RWPE2 (cell line): ENCODE measurements around the gene MAU2.

ENCODE experiments used
- ATAC-seq: fragments of 200-7000 bp; cut with Tn5 transposase; 3 replicates; pipeline ENCODE4 v1.9.1; 2021; ENCODE audit warnings: low read depth
- DNase-seq: peaks from one replicate; pipeline ENCODE4 v3.0.0-alpha.2; 2020; ENCODE audit warnings: low spot score
- H3K27ac ChIP-seq: fragments of 450-650 bp; 2 replicates; pipeline ENCODE4 v1.5.1; 2017; ENCODE audit warnings: mild to moderate bottlenecking; ENCODE audit not compliant: poor library complexity, severe bottlenecking
- H3K27me3 ChIP-seq: fragments of 250-450 bp; sonication (Bioruptor Pico); 2 replicates; pipeline ENCODE4 v1.5.1; 2021; ENCODE audit warnings: mild to moderate bottlenecking, moderate library complexity; ENCODE audit not compliant: insufficient read depth, poor library complexity, severe bottlenecking
- H3K36me3 ChIP-seq: fragments of 250-450 bp; sonication (Bioruptor Pico); 2 replicates; pipeline ENCODE4 v1.5.1; 2020; ENCODE audit warnings: low read depth, mild to moderate bottlenecking, moderate library complexity
- H3K4me1 ChIP-seq: fragments of 250-450 bp; sonication (Bioruptor Pico); 2 replicates; pipeline ENCODE4 v1.5.1; 2021; ENCODE audit warnings: mild to moderate bottlenecking, moderate library complexity; ENCODE audit not compliant: insufficient read depth, poor library complexity, severe bottlenecking
- H3K4me3 ChIP-seq: fragments of 250-450 bp; sonication (Bioruptor Pico); 2 replicates; pipeline ENCODE4 v1.5.1; 2021; ENCODE audit warnings: mild to moderate bottlenecking, moderate library complexity; ENCODE audit not compliant: severe bottlenecking
- H3K9me3 ChIP-seq: fragments of 250-450 bp; sonication (Bioruptor Pico); 2 replicates; pipeline ENCODE4 v1.5.1; 2021; ENCODE audit warnings: mild to moderate bottlenecking, moderate library complexity; ENCODE audit not compliant: severe bottlenecking
- TF ChIP-seq, protein P1 (sequence below): fragments of 450-650 bp; IDR thresholded peaks from one replicate; pipeline ENCODE4 v1.5.1; 2017; ENCODE audit warnings: mild to moderate bottlenecking, moderate library complexity; ENCODE audit not compliant: poor library complexity, severe bottlenecking

MAU2 gene

DNA sequence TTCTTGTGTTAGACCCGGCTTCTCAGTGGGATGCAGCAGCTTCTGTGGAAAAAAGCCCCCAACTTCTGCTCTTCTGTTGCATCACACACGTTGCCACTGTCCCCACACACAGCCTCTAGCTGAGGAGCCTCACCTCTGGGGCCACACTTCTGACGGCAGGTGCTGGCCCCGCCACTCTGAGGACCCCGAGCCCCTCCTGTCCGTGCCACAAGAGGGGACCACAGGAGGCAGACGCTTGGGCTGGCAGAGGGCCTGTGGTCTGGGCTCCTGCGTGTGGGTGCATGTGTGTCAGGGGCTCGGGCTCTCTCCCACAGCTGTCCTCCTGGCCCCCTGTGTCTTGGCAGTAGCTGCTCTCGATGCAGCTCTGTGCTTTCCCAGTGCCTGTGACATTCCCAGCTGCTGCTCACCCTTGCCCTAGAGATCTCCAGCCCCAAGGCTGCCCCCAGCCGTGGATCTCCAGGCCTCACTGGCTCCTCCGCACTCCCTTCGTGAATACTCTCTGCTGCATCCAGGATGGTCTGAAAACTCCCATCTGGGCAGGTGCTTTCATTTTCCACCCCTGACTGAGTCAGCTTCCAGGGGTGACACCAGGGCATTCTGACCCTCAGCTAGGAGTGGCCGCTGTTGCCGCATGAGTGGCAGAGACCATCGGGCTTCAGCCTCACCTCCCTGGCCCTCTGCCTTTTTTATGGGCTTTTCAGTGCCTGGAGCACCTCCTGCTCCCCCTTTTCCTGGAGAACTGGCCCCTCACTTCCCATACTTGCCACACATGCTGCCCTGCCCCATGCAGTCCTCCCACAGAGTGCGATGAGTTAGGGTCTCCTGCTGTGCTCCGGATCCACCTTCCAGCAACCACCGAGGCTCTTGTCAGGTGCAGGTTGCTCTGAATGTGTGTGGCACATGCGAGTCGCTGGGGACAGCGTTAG lies 13.7 kb downstream of the MAU2 start:
- H3K27ac ChIP-seq, result no peak overlapping the region
- no peak overlapping the region for H3K4me3 ChIP-seq
- peaks cover 8% of the 10 kb centered on the region for H3K4me1 ChIP-seq
- H3K9me3 ChIP-seq, result no peaks in the 10 kb centered on the region
- H3K36me3 ChIP-seq, result peaks cover 47% of the 10 kb centered on the region
- TF ChIP-seq, protein P1, sequence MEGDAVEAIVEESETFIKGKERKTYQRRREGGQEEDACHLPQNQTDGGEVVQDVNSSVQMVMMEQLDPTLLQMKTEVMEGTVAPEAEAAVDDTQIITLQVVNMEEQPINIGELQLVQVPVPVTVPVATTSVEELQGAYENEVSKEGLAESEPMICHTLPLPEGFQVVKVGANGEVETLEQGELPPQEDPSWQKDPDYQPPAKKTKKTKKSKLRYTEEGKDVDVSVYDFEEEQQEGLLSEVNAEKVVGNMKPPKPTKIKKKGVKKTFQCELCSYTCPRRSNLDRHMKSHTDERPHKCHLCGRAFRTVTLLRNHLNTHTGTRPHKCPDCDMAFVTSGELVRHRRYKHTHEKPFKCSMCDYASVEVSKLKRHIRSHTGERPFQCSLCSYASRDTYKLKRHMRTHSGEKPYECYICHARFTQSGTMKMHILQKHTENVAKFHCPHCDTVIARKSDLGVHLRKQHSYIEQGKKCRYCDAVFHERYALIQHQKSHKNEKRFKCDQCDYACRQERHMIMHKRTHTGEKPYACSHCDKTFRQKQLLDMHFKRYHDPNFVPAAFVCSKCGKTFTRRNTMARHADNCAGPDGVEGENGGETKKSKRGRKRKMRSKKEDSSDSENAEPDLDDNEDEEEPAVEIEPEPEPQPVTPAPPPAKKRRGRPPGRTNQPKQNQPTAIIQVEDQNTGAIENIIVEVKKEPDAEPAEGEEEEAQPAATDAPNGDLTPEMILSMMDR, result no peak
- DNase-seq, result no peak
- H3K27me3 ChIP-seq, result no peaks in the 10 kb centered on the region
- ATAC-seq, result no peak; the same call in 2 of the 3 replicates

DNA sequence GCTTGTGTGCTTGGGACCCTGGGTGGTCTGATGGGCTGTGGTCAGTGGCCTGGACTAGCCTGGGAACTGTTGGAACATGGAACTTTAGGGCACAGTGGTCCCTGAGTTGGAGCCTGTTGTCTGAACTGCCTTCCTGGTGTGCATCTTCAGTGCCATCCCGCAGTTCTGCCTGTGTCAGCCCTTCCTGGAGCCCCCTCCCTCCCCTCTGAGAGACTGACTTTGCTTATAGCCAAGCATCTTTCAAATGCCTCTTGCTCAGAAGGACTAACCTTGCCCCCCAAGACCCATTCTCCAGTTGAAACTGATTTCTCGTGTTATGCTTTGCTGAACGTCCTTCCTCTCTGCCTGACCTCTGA lies 14.3 kb downstream of the MAU2 start:
- Histone ChIP-seq H3K9me3 (no peaks in the 10 kb centered on the region), H3K4me3 (no peak overlapping the region), H3K4me1 (peaks cover 8% of the 10 kb centered on the region), H3K27ac (no peak overlapping the region), H3K27me3 (no peaks in the 10 kb centered on the region), H3K36me3 (peaks cover 43% of the 10 kb centered on the region)
- no peak for ATAC-seq
- TF ChIP-seq, protein P1, result no peak
- DNase-seq, result no peak

DNA sequence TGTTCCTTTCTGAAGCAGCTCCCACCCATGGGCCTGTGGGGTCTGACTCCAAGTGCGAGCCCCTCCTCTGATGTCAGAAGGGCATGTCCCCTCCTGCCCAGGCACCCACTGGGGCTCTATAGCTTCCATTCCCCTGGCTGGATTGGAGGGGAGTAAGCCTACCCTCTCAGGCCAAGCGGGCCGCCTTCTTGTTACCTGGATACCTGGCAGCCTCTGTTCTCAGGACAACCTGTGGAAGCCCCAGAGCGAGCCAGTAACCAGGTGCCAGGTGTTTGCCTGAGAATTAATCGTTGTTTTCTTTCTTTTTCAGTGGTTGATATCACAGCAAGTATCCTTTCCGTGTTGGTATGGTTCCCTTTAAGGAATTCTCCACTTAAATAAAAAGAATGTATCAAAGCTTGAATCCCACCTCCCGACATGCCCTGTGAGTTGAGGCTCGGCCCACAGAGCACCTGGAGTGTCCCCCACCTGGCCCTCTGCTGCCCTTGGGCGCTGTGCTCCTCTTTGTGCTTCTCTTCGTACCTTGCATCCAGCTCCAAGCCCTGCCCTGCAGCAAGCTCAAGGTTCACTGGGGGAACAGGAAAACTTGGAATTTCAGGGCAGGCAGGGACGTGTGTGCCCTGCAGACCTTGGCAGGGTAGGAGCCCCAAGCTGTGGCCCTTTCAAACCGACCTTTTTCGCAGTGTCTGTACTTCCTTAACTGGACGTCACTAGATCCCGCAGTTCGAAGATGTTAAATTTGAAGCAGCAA lies 15.0 kb downstream of the MAU2 start:
- peaks cover 37% of the 10 kb centered on the region for H3K36me3 ChIP-seq
- H3K4me1 ChIP-seq, result peaks cover 8% of the 10 kb centered on the region
- TF ChIP-seq, protein P1, result no peak
- no peaks in the 10 kb centered on the region for H3K27me3 ChIP-seq
- H3K4me3 ChIP-seq, result no peak overlapping the region
- no peaks in the 10 kb centered on the region for H3K9me3 ChIP-seq
- ATAC-seq, result peak; percentile 22; the same call in 1 of the 3 replicates
- no peak for DNase-seq
- H3K27ac ChIP-seq, result no peak overlapping the region

DNA sequence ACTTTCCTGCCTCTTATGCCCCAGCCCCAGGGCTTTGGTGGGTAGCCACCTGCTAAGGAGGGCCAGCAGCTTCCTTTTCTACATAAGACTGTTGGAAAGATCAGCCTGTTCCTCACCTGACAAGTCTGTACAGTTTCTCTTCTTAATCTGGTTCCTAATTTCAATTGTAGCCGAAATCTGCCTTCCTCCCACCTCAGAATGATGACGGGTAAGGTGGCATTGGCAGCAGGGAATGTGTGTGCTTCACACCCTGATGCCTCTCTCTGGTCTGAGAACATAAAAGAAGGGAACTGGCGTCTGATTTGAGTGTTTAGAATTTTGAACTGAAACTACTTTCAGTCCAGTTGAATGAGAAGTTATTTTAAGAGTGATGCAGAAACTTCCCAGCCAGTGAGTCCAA lies 16.0 kb downstream of the MAU2 start:
- Histone ChIP-seq H3K4me3 (no peak overlapping the region), H3K27ac (no peak overlapping the region), H3K9me3 (no peaks in the 10 kb centered on the region), H3K27me3 (no peaks in the 10 kb centered on the region), H3K4me1 (peaks cover 8% of the 10 kb centered on the region), H3K36me3 (peaks cover 37% of the 10 kb centered on the region)
- TF ChIP-seq, protein P1, result no peak
- ATAC-seq, result no peak
- no peak for DNase-seq
